HG02981 (cell line): Measurements from ENCODE around the gene NDUFV1.
"Not testable (repeated sequence)": the region's sequence is repeated elsewhere in the genome, so short reads cannot be mapped to it uniquely, and the experiment has no call there.

Experiments used
- ATAC-seq: cut with Tn5 transposase; IDR thresholded peaks from one replicate; pipeline ENCODE4 v1.9.1; 2021; ENCODE audit warnings: mild to moderate bottlenecking, moderate library complexity; ENCODE audit not compliant: unreplicated experiment

NDUFV1 gene

GRCh38 chr11:67585911-67586310, 20.8 kb upstream of the NDUFV1 start:
- no peak for ATAC-seq

GRCh38 chr11:67586568-67587250, 20.0 kb upstream of the NDUFV1 start:
- no peak for ATAC-seq

GRCh38 chr11:67588136-67588503, 18.6 kb upstream of the NDUFV1 start:
- peak; percentile 16 for ATAC-seq

- not testable (repeated sequence) for ATAC-seq
Observed at GRCh38 chr11:67588899-67589415, 17.8 kb upstream of the NDUFV1 start.

- no peak for ATAC-seq
Observed at GRCh38 chr11:67592880-67593564, 13.7 kb upstream of the NDUFV1 start.

GRCh38 chr11:67593565-67593905, 13.2 kb upstream of the NDUFV1 start:
- ATAC-seq: no peak

GRCh38 chr11:67594480-67594879, 12.3 kb upstream of the NDUFV1 start:
- no peak for ATAC-seq

- no peak for ATAC-seq
Observed at GRCh38 chr11:67596753-67597300, 9.9 kb upstream of the NDUFV1 start.

- ATAC-seq: not testable (repeated sequence)
Observed at GRCh38 chr11:67597458-67597857, 9.3 kb upstream of the NDUFV1 start.

- not testable (repeated sequence) for ATAC-seq
Observed at GRCh38 chr11:67597963-67598362, 8.8 kb upstream of the NDUFV1 start.

- ATAC-seq: no peak
Observed at GRCh38 chr11:67599149-67599548, 7.6 kb upstream of the NDUFV1 start.

- ATAC-seq: peak; percentile 59
Observed at GRCh38 chr11:67600324-67601029, 6.3 kb upstream of the NDUFV1 start.

- ATAC-seq: no peak
Observed at GRCh38 chr11:67601098-67601497, 5.6 kb upstream of the NDUFV1 start.

GRCh38 chr11:67604119-67604518, 2.6 kb upstream of the NDUFV1 start:
- ATAC-seq: not testable (repeated sequence)

GRCh38 chr11:67604815-67605214, 1.9 kb upstream of the NDUFV1 start:
- no peak for ATAC-seq

GRCh38 chr11:67605231-67606011, 1.3 kb upstream of the NDUFV1 start:
- no peak for ATAC-seq

GRCh38 chr11:67606093-67606491, 644 bp upstream of the NDUFV1 start:
- ATAC-seq: no peak

- ATAC-seq: no peak
Observed at GRCh38 chr11:67607507-67607906, 771 bp downstream of the NDUFV1 start.

GRCh38 chr11:67608486-67608885, 1.8 kb downstream of the NDUFV1 start:
- ATAC-seq: no peak

GRCh38 chr11:67609316-67609715, 2.6 kb downstream of the NDUFV1 start:
- no peak for ATAC-seq
